SHP77 treated with DMSO at 0.1 percent for 48 hours (cell line): ENCODE results near the gene PRELID2.
"Not testable (repeated sequence)": the region's sequence is repeated elsewhere in the genome, so short reads cannot be mapped to it uniquely, and the experiment has no call there.

Experiments used
- DNase-seq: peaks from one replicate; lab custom pipeline; 2025; lab: John Stamatoyannopoulos, UW

The PRELID2 gene

GRCh38 chr5:145739843-145740242, 95.3 kb downstream of the PRELID2 start:
- DNase-seq, result no peak

GRCh38 chr5:145738227-145738626, 96.9 kb downstream of the PRELID2 start:
- DNase-seq, result no peak

- no peak for DNase-seq
Measured at GRCh38 chr5:145737578-145737977, 97.6 kb downstream of the PRELID2 start.

GRCh38 chr5:145729956-145730355, 105.2 kb downstream of the PRELID2 start:
- not testable (repeated sequence) for DNase-seq

DNA sequence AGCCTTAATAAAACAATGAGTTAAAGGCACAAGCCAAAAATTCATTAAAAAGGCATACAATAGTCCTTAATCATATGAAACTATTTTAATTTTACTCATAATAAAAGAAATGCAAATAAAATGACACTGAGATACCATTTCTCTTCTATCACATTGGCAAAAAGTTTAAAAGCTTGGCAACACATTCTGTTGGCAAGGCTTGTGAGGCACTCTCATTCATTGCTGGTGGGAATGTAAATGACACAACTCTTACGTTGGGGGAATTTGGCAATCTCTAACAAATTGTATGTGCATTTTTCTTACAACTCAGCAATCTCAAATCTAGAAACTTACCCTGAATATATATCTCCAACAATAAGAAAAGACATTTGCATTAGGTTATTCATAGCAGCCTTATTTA, 111.6 kb downstream of the PRELID2 start:
- no peak for DNase-seq

DNA sequence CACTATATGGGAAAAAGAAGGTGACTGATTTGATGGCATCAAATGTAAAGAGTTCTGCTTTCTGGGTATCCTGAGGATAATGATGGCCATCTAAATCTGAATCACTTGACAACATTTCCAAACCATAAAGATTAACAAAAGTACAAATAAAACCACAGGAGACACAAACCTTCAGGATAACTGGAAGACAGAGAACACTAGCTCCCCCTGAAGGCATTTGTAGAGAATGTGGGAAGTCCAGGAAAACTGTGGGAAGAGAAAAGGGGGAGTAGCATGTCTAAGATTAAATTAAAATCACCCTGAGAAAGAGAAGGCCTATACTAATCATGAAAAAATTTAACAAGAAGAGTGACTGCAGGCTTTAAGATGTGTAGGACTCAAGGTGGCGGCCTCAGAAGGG, 116.2 kb downstream of the PRELID2 start:
- no peak for DNase-seq

GRCh38 chr5:145715412-145715811, 119.7 kb downstream of the PRELID2 start:
- DNase-seq, result no peak

DNA sequence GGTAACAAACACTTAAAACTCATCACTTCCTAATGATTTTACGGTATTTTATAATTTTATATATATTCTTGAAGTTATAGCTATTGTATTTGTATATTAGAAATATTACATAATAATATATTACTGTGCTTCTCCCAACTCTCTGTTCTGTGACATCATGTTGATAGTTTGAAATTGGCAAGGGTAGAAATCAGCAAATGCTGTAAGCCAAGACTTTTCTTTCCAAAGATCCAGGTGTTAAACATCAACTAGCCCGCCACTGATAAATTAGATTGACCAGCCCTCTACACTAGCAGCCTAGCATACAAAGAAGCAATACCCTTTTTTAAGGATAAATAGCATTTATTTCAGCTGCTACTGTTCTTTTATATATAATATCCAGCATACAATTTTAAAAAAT, 122.9 kb downstream of the PRELID2 start:
- DNase-seq, result no peak

- DNase-seq, result no peak
Measured at GRCh38 chr5:145711417-145711816, 123.7 kb downstream of the PRELID2 start.
